GM11168 (cell line): ENCODE results near the gene BCL2L13.

ENCODE experiments used
- in situ Hi-C: fragments of 300-500 bp; cut with MboI; formaldehyde crosslinking; loops from one replicate; pipeline ENCODE4 v1.12.0; 2022; ENCODE audit warnings: low sequenced_read_pairs; ENCODE audit not compliant: unreplicated experiment

BCL2L13 gene

DNA sequence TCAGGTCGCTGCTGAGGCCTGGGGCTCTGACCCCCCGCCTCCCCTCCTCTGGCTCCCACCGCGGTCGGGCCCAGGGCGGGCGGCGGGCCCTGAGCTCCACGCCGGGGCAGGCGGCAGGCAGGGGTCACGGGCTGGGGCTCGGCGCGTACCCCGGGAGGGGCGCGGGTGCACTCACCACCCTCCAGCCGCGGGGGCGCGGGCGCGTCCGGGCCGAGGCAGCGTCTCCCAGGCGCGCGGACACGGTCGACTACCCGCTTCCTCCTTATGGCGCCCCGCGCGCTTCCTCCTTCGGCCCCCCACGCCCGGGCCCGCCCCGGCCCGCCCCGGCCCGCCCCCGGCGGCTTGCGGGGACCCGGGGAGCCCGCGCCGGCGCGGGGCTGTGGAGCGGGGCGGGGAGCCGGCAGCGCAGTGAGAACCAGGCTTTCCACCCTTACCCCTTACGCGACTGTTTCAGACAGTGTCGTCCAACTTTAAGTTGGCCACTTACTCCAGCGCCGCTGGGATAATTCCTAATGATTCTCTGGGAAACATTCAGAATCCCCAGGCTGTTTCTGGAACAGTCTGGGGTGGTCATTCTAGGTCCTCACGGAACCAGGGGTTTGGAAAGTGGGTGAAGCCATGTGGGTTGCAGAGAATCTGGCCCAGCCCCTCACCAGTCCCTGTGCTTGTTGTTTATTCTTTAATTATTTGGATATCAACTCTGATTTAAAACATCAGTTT, 135.8 kb downstream of the BCL2L13 start, which contains the start of gene BID:
Gene BID (minus strand): TSS at position 264 of the 720 bp plus-strand sequence. CDS start 24,353 bp downstream, outside the sequence.
- in situ Hi-C loops, result no loop called here

DNA sequence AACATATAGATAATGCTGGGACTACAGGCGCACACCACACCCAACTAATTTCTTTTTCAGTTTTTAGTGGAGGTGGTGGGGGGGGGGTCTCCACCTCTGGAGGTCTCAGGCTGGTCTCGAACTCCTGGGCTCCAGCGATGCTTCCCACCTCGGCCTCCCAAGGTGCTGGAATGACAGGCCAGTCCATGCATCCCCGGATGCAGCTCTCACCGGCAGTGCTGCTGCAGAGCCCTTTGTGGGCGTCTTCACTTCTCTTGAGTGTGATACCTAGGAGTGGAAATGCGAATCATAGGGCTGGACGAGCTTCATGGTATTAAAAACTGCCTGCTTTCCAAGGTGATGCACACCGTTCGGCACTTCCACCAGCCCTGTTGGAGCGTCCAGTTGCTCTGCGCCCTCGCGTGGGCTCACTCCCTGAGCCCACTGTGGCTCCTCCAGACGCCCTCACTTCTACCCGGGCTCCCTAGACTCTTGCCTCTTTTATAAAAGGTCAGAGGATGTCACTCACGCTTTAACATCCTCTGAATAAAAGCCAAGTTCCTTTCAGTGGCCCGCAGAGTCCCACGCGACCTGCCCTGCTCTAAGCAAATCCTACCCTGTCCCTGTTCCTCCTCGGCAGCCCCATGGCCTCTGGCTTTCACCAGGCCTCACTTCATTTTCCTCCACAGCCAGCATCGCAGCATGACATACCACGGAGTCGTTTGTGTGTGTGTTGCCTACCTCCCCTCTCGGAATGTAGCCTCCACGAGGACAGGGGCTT, 136.5 kb downstream of the BCL2L13 start:
- in situ Hi-C loops, result no loop called here

DNA sequence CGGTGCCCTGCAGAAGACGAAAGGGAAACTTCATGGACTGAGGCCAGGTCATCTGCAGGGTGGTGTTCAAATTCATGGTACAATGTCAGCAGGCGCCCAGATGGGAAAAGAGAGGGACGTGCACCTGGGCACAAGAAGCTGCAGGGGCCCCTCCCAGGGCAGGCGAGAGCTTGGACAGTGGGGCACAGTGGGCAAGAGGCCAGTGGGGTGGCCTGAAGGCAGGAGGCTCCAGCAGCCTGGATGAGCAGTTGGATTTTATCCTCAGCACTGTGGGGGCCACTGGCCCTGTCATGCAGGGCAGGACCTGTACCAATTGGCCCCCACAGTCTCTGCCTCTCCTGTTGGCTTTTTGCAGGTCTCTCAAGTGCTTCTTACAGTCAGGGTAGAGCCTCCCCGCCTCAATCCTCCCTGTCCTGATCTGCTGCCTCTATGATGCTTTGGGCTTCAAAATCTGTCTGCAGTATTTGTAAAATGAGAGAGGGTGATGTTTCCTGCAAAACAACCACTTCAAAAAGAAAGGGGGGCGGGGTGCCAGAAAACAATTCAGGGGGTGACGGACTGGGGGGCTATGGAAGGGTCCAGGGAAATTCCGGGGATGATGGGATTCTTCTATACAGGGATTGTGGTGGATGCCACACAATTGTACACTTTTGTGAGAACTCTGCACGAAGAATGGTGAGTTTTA, 137.4 kb downstream of the BCL2L13 start:
- in situ Hi-C loops, result no loop called here

DNA sequence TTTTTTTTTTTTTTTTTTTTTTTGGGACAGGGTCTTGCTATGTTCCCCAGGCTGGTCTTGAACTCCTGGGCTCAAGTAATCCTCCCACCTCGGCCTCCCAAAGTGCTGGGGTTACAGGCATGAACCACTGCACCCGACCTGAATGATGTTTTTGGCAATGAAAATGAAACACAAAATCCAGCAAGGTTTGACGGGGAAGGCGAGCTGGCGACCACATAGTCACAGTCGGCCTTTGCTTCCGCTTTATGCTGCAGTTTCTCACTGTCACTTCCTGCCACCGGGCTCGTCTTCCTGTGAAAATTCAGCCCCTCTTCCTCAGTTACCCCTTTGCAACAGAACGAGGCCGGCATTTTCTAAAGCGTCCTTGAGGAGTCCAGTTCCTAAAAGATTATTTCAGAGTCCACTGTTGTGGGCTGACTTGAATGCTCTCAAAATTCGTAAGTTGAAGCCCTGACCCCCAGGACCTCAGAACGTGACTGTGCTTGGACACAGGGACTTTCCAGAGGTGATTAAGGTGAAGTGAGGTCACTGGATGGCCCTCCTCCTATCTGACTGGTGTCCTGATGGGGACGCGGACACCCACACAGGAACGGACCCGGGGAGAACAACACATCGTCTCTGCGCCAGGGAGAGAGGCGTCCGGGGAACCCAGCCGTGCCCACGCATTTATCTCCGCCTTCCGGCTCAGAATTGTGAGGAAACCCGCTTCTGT, 138.6 kb downstream of the BCL2L13 start:
- in situ Hi-C loops, result no loop called here

DNA sequence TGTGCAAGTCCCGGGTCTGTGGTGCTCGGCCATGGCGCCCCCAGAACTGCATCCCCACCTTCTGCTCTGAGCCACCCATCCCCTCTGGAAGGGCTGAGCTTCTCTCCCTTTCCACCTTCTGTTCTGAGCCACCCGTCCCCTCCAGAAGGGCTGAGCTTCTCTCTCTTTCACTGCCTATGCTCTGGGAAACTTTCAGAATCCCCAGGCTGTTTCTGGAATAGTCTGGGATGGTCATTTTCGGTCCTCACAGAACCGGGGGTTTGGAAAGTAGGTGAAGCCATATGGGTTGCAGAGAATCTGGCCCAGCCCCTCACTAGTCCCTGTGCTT, 139.1 kb downstream of the BCL2L13 start:
- in situ Hi-C loops, result no loop called here

DNA sequence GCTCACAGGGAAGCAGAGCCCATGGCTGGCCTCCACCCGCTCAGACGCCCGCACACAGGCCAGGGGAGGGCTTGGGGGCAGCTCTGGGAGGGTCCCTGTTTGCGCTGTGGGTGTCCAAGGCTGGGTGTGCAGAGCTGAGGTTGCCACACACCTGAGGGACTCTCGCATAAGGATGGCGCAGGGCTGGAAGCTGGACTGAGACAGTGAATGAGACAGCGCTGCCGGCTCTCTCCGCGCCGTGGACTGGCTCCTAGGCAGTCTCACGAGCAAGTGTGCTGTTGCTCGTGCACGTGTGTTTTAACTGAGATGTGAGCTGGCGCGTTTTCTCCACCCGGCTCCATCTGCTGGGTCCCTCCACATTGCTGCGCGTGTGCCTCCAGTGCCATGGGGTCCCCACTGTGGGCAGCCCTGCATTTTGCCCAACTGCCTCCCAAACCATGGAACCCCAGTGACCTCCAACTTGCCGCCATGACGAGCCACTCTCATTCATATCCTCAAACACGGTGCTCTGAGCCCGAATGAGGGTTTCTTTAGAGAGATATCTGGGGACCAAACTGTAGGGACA, 139.9 kb downstream of the BCL2L13 start:
- in situ Hi-C loops, result no loop called here

DNA sequence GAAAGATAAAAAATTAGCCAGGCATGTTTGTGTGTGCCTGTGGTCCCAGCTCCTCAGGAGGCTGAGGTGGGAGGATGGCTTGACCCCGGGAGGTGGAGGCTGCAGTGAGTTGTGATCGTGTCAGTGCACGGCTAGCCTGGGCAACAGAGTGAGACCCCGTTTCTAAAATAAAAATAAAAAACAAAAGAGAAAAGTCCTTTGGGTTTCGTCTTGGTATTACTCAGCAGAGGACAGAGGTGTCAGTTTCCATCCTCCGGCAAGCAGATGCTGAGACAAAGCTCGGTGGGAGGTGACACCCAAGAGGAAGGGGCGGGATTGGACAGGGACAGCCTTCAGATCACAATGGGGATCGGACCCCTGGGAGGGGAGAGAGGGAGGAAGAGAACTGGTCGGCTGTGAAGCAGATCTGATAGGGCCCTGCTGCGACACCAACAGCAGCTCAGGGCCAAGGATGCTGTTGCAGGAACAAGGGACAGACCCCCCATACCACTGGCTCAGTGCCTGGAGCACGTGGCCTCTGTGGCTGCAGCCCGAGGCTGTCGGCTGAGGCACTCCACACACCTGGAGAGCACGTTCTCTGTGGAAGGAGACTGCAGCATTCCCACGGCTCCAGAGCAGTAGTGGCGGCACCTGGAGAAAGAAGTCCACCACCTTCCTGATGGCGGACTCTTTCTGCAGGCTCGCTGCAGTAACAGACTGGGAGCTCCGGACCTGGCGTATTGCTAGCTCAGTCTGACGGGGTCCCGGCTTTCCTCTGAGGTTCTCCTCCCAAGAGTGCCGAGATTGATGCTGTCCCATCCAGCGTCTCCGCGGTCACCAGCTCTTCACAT, 140.9 kb downstream of the BCL2L13 start:
- in situ Hi-C loops, result no loop called here

DNA sequence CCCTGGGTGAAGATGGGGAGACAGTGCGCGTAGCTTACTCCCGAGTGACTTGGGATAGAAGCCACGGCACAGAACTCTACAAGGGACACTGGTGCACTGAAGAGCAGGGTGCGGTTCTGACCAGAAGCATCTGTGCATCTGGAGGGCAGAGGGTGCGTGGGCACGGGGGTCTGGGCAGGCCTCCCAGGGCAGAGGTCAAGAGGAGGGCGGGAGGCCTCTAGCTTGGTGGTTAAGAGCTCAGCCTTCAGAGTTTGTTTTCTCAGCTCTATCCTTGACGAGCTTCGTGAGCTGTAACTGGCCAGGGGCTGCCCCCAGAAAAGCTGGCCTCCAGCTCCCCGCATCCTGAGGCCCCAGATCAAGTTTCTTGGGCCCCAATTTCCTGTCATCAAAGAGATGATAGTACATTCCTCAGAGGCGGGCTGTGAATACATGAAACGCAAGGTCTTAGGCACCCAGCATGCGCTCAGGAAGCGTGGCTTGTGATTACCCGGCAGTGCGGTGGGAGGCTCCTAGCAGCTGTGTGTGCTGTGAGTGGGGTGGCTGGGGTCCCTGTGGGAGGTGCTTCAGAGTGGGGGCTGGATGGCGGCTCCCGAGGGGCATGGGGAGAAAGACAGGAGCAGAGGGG, 141.7 kb downstream of the BCL2L13 start:
- in situ Hi-C loops, result no loop called here
